NK-92 (cell line): ENCODE data around the gene FOXO1.
"Not testable (repeated sequence)": the region's sequence is repeated elsewhere in the genome, so short reads cannot be mapped to it uniquely, and the experiment has no call there.

Experiments used
- DNase-seq: peaks from one replicate; lab custom pipeline; 2025; ENCODE audit not compliant: unreplicated experiment; lab: John Stamatoyannopoulos, UW

FOXO1 gene

GRCh38 chr13:40666045-40666932, at the start of gene FOXO1:
TSS of gene FOXO1 (minus strand) at chr13:40666641. CDS start at chr13:40666212, 429 bp downstream.
- no peak for DNase-seq

- DNase-seq: not testable (repeated sequence)
Measured at GRCh38 chr13:40714433-40714832, 48.0 kb upstream of the FOXO1 start.

GRCh38 chr13:40706439-40706838, 40.0 kb upstream of the FOXO1 start:
- no peak for DNase-seq

GRCh38 chr13:40697711-40698110, 31.3 kb upstream of the FOXO1 start:
- no peak for DNase-seq

- DNase-seq: no peak
Measured at GRCh38 chr13:40694426-40694825, 28.0 kb upstream of the FOXO1 start.

- DNase-seq: no peak
Measured at GRCh38 chr13:40692946-40693345, 26.5 kb upstream of the FOXO1 start.

- DNase-seq: no peak
Measured at GRCh38 chr13:40688781-40689180, 22.3 kb upstream of the FOXO1 start.

GRCh38 chr13:40682449-40683240, 16.2 kb upstream of the FOXO1 start:
- DNase-seq: no peak

- no peak for DNase-seq
Measured at GRCh38 chr13:40681341-40682146, 15.1 kb upstream of the FOXO1 start.

GRCh38 chr13:40680659-40681323, 14.3 kb upstream of the FOXO1 start:
- no peak for DNase-seq

GRCh38 chr13:40679480-40679985, 13.1 kb upstream of the FOXO1 start:
- DNase-seq: no peak

GRCh38 chr13:40677064-40677463, 10.6 kb upstream of the FOXO1 start:
- no peak for DNase-seq

- no peak for DNase-seq
Measured at GRCh38 chr13:40676007-40676406, 9.6 kb upstream of the FOXO1 start.

GRCh38 chr13:40673414-40673813, 7.0 kb upstream of the FOXO1 start:
- no peak for DNase-seq

GRCh38 chr13:40672765-40673397, 6.4 kb upstream of the FOXO1 start:
- DNase-seq: no peak

- DNase-seq: no peak
Measured at GRCh38 chr13:40671956-40672764, 5.7 kb upstream of the FOXO1 start.

GRCh38 chr13:40670307-40670706, 3.9 kb upstream of the FOXO1 start:
- DNase-seq: no peak

GRCh38 chr13:40668335-40668734, 1.9 kb upstream of the FOXO1 start:
- DNase-seq: no peak

- DNase-seq: no peak
Measured at GRCh38 chr13:40667622-40667978, 1.2 kb upstream of the FOXO1 start.
